Prostate gland (tissue), 2 donors: ENCODE measurements around the gene PHLDB1. TPM values are rescaled to one million over a fixed set of nuclear protein-coding genes. Genes with fewer than 3 reads are reported as not detected.
"Not testable (repeated sequence)": the region's sequence is repeated elsewhere in the genome, so short reads cannot be mapped to it uniquely, and the experiment has no call there.

Experiments used
- DNase-seq: peaks from one replicate; pipeline ENCODE4 v3.0.0-alpha.2; 2019; ENCODE audit warnings: low spot score
- H3K27ac ChIP-seq, 2 donors: fragments of 200-600 bp; sonication (generic); 2 replicates each; pipeline ENCODE4 v1.5.1; 2017 to 2019
- H3K27me3 ChIP-seq: fragments of 200-600 bp; sonication (generic); replicated peaks from 2 replicates; pipeline ENCODE4 v1.5.1; 2019; ENCODE audit not compliant: insufficient read depth
- H3K36me3 ChIP-seq, 2 donors: fragments of 200-600 bp; sonication (generic); 1 replicate in 1 of 2; 2 replicates in 1 of 2; pipeline versions ENCODE4 v1.5.1 to v1.8.1; 2017 to 2019
- H3K4me1 ChIP-seq: fragments of 200-600 bp; sonication (generic); replicated peaks from 2 replicates; pipeline ENCODE4 v1.5.1; 2019
- H3K4me3 ChIP-seq, 2 donors: fragments of 200-600 bp; sonication (generic); 2 replicates each; pipeline ENCODE4 v1.5.1; 2017 to 2019
- H3K9me3 ChIP-seq: fragments of 200-600 bp; sonication (generic); 2 replicates; pipeline ENCODE4 v1.5.1; 2017
- CTCF ChIP-seq, 4 experiments: fragments of 200-600 bp in 2 of 4; fragments of 450-650 bp in 2 of 4; sonication (generic) in 2 of 4; IDR thresholded peaks; 1 replicate in 3 of 4; 2 replicates in 1 of 4; pipeline ENCODE4 v1.5.1; 2016 to 2019; ENCODE audit warnings: antibody characterized with exemption in 4 of 4, mild to moderate bottlenecking in 2 of 4, moderate library complexity in 2 of 4
- POLR2A ChIP-seq: fragments of 450-650 bp; IDR thresholded peaks from one replicate; pipeline ENCODE4 v1.6.1; 2016; ENCODE audit warnings: antibody characterized with exemption, mild to moderate bottlenecking
- POLR2AphosphoS5 ChIP-seq: sonication (generic); formaldehyde crosslinking; IDR thresholded peaks from one replicate; pipeline ENCODE4 v1.6.1; 2017; ENCODE audit warnings: antibody characterized with exemption
- WGBS: methylation state at CpG from one replicate; pipeline ENCODE4 v1.1.5; 2018; 5-methylcytosine and 5-hydroxymethylcytosine counted together
- intact Hi-C: fragments of 100-400 bp; cut with DNase I; formaldehyde crosslinking; loops from one replicate; pipeline ENCODE4 v1.14.2; 2022
- total RNA-seq, 2 donors: library from RNA; depleted of rRNA; stranded (reverse); fragments of >200 nt; gene quantifications; one replicate each; pipeline ENCODE4 v1.1.0, GENCODE V29; 2016

Gene PHLDB1
- total RNA-seq, 2 donors from 2014 or later, result 74.5 to 113 TPM

- TF ChIP-seq CTCF (IDR thresholded peaks at IDR 0.05) (peak in 3 of 4 experiments; percentile 57 to 66 (median 66)), POLR2A (no peak)
- Histone ChIP-seq H3K9me3 (no peaks in the 10 kb centered on the region), H3K4me3 (peak overlapping the region; percentile 19 to 24), H3K4me1 (peaks cover 5% of the 10 kb centered on the region), H3K27me3 (no peaks in the 10 kb centered on the region), H3K36me3 (no peaks in the 10 kb centered on the region), H3K27ac (peak overlapping the region; percentile 87 to 88)
- intact Hi-C loops, result no loop called here
- peak; percentile 52 for DNase-seq
- WGBS, result 30% methylated on average over 39 of the region's 54 CpGs
Measured at GRCh38 chr11:118610773-118611432, 3.5 kb downstream of the PHLDB1 start.

- DNase-seq, intact Hi-C loops, H3K4me1 ChIP-seq, H3K4me3 ChIP-seq, H3K27me3 ChIP-seq, H3K36me3 ChIP-seq, H3K9me3 ChIP-seq: not testable (repeated sequence)
- WGBS, result 73% methylated on average over 19 of the region's 19 CpGs
- H3K27ac ChIP-seq, result peak overlapping the region in 1 of 2 donors; percentile 88
Measured at GRCh38 chr11:118611433-118611795, 4.0 kb downstream of the PHLDB1 start.

- Histone ChIP-seq H3K4me3 (no peak overlapping the region), H3K4me1 (peaks cover 5% of the 10 kb centered on the region), H3K27ac (peak overlapping the region; percentile 28 to 52), H3K36me3 (no peaks in the 10 kb centered on the region), H3K9me3 (no peaks in the 10 kb centered on the region), H3K27me3 (no peaks in the 10 kb centered on the region)
- WGBS, result 56% methylated on average over 7 of the region's 7 CpGs
- intact Hi-C loops, result no loop called here
- no peak for DNase-seq
- TF ChIP-seq CTCF (IDR thresholded peaks at IDR 0.05) (no peak), POLR2AphosphoS5 (no peak), POLR2A (no peak)
Measured at GRCh38 chr11:118612378-118612777, 5.0 kb downstream of the PHLDB1 start.

- intact Hi-C loops, result no loop called here
- Histone ChIP-seq H3K36me3 (no peaks in the 10 kb centered on the region), H3K9me3 (no peaks in the 10 kb centered on the region), H3K27me3 (no peaks in the 10 kb centered on the region), H3K4me3 (no peak overlapping the region), H3K4me1 (peaks cover 3% of the 10 kb centered on the region), H3K27ac (no peak overlapping the region)
- 74% methylated on average over 7 of the region's 7 CpGs for WGBS
- no peak for TF ChIP-seq POLR2AphosphoS5
- no peak for DNase-seq
Measured at GRCh38 chr11:118614511-118614910, 7.1 kb downstream of the PHLDB1 start.

GRCh38 chr11:118615282-118615975 is 8.0 kb downstream of the PHLDB1 start:
- 66% methylated on average over 6 of the region's 6 CpGs for WGBS
- no peaks in the 10 kb centered on the region for H3K27me3 ChIP-seq
- no peaks in the 10 kb centered on the region for H3K9me3 ChIP-seq
- intact Hi-C loops, result no loop called here
- H3K4me1 ChIP-seq, result peaks cover 6% of the 10 kb centered on the region
- no peak for DNase-seq
- no peak overlapping the region for H3K27ac ChIP-seq
- TF ChIP-seq POLR2A (no peak), CTCF (IDR thresholded peaks at IDR 0.05) (no peak), POLR2AphosphoS5 (no peak)
- no peaks in the 10 kb centered on the region for H3K36me3 ChIP-seq
- H3K4me3 ChIP-seq, result no peak overlapping the region

GRCh38 chr11:118615976-118616371 is 8.6 kb downstream of the PHLDB1 start:
- no peaks in the 10 kb centered on the region for H3K27me3 ChIP-seq
- no peaks in the 10 kb centered on the region for H3K9me3 ChIP-seq
- H3K27ac ChIP-seq, result no peak overlapping the region
- H3K4me1 ChIP-seq, result peaks cover 11% of the 10 kb centered on the region
- WGBS, result 70% methylated on average over 5 of the region's 5 CpGs
- intact Hi-C loops, result no loop called here
- H3K36me3 ChIP-seq, result no peaks in the 10 kb centered on the region
- no peak for TF ChIP-seq CTCF (IDR thresholded peaks at IDR 0.05)
- TF ChIP-seq POLR2AphosphoS5, result no peak
- no peak for TF ChIP-seq POLR2A
- DNase-seq, result no peak
- H3K4me3 ChIP-seq, result no peak overlapping the region
